SK-N-MC (cell line): ENCODE measurements around the gene F2.

Source experiments
- DNase-seq: peaks from one replicate; pipeline ENCODE4 v3.0.0-alpha.2; 2011; ENCODE audit warnings: low read depth, low spot score
- H3K27ac ChIP-seq: fragments of 200-600 bp; sonication (generic); 2 replicates; pipeline ENCODE4 v1.5.1; 2016; ENCODE audit warnings: mixed run types
- H3K36me3 ChIP-seq: fragments of 200-600 bp; sonication (generic); 2 replicates; pipeline ENCODE4 v1.6.1; 2017; ENCODE audit warnings: antibody characterized with exemption, low read length, mixed read lengths; ENCODE audit not compliant: insufficient read depth
- H3K4me3 ChIP-seq: fragments of 200-600 bp; sonication (generic); 2 replicates; pipeline ENCODE4 v1.5.1; 2016
- H3K9ac ChIP-seq: fragments of 200-600 bp; sonication (generic); 2 replicates; pipeline ENCODE4 v1.8.0; 2017; ENCODE audit warnings: mixed run types, mixed read lengths; ENCODE audit not compliant: insufficient read length
- H3K9me3 ChIP-seq: fragments of 200-600 bp; sonication (generic); 2 replicates; pipeline ENCODE4 v1.6.1; 2017; ENCODE audit warnings: low read depth, mild to moderate bottlenecking, antibody characterized with exemption, low read length, moderate library complexity, mixed read lengths
- EZH2 ChIP-seq: fragments of 200-600 bp; sonication (generic); IDR thresholded peaks from one replicate; pipeline ENCODE4 v1.6.1; 2017; ENCODE audit warnings: antibody characterized with exemption
- FOXP2 ChIP-seq: optimal IDR thresholded peaks from 2 replicates; pipeline ENCODE3; 2011; ENCODE audit warnings: mild to moderate bottlenecking, moderate library complexity; ENCODE audit not compliant: insufficient read depth; ENCODE audit errors: extremely low read length, control extremely low read depth
- POLR2AphosphoS5 ChIP-seq: IDR thresholded peaks from 2 replicates; pipeline ENCODE4 v1.6.1; 2012; ENCODE audit warnings: mild to moderate bottlenecking, low read depth, low read length, borderline replicate concordance

Gene F2

DNA sequence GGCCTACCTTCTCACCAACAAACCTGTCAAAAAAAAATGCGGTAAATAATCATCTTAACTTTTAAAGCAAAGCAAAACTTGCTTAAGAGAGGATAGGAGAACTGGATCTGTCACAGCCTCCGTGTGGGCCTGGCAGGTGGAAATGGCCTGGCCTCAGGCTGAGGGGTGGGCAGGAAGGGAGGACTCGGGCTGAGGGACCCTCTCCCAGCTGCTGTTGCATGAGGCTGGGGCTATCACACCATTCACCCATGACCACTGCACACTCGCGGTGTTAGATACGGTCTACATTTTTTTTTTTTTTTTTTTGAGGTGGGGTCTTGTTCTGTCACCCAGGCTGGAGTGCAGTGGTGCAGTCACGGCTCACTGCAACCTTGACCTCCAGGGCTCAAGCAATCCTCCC, 43.1 kb upstream of the F2 start:
- Histone ChIP-seq H3K27ac (peak overlapping the region; percentile 94), H3K9ac (no peak overlapping the region), H3K4me3 (no peak overlapping the region), H3K36me3 (peaks cover 27% of the 10 kb centered on the region), H3K9me3 (no peaks in the 10 kb centered on the region)
- no peak for DNase-seq
- no peak for TF ChIP-seq EZH2
- TF ChIP-seq FOXP2: no peak
- TF ChIP-seq POLR2AphosphoS5: no peak; the same call in 1 of the 2 replicates

DNA sequence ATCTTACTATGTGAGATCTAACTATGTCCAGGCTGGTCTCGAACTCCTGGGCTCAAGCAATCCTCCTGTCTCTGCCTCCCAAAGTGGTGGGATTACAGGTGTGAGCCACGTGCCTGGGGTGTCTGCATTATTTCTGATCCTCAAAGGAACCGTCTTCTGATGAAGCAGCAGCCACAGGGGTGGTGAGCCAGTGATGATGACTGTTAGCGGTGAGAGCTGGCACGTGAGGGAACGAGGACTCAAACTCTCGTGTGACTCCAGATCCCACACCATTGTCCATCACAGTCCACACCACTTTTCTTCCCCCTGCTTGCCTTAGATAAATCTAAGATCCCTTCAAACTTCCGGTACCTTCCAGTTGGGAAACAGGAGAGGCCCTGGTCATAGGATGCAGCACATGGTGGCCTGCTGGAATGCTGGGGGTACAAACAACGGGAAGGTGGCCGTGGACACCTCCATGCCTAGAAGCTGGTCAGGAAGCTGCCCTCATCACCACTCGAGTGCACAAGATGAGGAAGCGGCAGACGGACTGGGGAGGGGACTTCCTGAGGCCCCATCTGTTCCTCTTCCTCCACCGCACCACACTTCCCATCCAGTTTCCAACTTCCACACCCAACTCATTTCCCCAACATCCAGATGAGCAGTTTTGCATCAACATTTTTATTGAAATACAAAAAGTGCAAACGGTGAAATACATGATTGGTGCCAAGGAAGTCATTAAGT, 42.4 kb upstream of the F2 start:
- Histone ChIP-seq H3K27ac (no peak overlapping the region), H3K9ac (no peak overlapping the region), H3K4me3 (no peak overlapping the region), H3K9me3 (no peaks in the 10 kb centered on the region), H3K36me3 (peaks cover 25% of the 10 kb centered on the region)
- TF ChIP-seq POLR2AphosphoS5 (no peak), FOXP2 (no peak), EZH2 (no peak)
- DNase-seq: no peak

DNA sequence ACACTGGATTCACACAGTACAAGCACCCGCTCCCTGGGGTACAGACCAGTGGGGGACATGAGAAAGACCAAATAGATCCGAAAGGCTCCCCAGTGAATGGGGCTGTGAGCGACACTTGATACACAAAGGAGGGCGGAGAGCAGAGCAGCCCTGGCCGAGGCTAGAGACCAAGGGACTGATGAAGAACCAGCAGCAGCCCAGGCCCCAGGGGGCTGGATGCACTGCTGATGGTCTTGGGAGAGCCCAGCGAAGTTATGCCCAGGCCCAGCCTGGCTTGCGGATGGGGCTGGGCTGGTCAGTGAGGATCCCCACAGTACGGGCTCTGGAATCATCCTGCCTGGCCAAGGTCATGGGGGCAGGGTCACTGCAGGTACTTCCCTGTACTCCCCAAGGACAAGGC, 41.8 kb upstream of the F2 start:
- no peak for DNase-seq
- H3K4me3 ChIP-seq: no peak overlapping the region
- no peaks in the 10 kb centered on the region for H3K9me3 ChIP-seq
- H3K36me3 ChIP-seq: peaks cover 22% of the 10 kb centered on the region
- no peak overlapping the region for H3K27ac ChIP-seq
- no peak for TF ChIP-seq EZH2
- H3K9ac ChIP-seq: no peak overlapping the region

DNA sequence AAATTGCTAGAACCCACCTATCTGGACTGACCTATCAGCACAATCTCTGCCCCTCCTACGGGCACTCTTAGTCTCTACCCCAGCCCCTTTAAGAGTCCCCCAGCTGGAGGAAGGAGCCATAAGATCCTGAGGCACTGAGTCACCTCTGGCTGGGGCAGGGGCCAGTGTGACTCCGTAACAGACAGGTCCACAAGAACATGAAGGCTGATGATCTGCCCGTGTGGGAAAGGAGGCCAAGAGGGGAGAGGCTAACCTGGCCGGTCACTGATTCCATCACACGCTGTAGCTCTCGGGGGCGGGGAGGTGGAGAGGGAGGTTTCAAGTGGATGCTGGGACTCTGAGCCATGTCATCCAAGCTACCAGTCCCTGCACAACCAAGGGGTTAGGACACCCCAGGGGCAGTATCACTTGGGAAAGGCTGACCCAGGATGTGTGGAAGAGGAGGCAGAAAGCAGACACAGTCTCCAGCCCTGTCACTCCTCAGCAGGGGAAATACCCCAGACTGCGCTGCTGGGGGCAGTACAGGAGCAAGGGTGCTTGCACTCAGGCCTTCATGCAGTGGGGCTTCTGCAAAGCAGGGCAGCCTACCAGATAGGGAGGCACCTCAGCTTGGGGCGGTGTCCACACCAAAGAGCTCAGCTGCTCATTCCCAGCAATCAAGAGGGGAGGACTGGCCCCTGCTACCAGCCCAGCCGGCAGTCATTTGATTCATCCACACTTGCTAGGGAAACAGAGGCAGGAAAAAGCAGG, 40.8 kb upstream of the F2 start:
- Histone ChIP-seq H3K4me3 (no peak overlapping the region), H3K36me3 (peaks cover 12% of the 10 kb centered on the region), H3K9me3 (no peaks in the 10 kb centered on the region), H3K9ac (no peak overlapping the region), H3K27ac (no peak overlapping the region)
- no peak for DNase-seq
- TF ChIP-seq EZH2: no peak
- TF ChIP-seq POLR2AphosphoS5: no peak
- TF ChIP-seq FOXP2: no peak

DNA sequence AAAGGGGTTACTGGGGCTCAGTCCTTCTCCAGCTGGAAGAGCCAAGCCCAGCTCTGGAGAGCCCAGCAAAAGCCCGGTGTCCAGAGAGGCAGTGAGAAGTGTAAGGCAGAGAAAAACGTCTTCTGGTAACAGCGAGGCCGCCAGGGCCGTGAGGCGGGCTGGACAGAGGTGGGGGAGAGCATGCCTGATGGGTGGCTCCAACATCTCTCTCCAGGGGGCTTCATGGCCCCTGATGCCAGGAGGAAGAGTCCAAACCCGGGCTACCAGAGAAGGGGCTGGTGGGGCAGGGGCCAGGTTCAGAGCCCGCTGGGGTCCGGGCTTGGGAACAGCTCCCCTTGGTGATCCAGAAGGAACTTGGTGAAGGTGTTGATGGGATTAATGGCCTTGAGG, 40.3 kb upstream of the F2 start:
- TF ChIP-seq POLR2AphosphoS5 (no peak), EZH2 (no peak), FOXP2 (no peak)

DNA sequence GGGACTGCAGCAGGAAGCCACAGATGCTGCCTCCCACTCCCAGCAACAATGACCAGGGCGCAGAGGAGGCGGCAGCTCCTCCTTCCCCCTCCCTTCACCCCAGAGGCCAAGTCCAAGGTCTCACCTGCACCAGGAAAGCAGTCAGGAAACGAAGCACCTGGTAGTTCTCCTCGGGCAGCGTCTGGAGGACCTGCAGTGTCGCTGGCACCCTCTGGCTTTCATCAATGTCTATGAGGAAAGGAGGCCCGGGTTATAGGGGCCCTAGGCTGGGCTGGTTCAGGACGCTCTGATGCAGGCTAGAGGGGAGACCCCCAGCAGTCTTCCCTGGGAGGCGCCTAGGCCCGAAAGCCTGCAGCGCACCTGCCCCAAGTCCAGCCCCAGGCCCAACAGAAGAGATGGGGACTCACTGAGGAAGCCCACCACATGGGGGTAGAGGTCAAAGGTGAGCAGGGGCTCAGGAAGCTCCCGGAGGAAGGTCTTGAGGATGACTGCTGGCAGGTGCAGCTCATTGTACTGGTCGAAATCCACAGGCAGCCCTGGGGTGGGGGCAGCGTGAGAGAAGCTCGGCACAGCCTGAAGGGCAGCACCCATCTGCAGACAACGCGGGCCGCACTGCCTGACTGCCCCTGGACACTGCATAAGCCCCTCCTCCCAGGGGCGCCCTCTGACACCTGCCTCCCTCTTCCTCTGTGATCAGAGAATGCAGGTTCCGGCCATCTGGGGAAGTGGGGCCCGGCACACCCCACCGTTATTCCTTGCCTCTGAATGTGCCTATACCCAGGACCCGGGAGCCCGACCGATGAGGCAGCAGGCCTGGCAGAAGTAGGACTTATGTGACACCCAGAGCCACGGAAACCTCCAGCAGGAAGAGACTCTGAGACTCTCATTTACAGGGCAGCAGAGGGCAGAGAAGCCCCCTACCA, 39.5 kb upstream of the F2 start:
- H3K9ac ChIP-seq: no peak overlapping the region
- H3K4me3 ChIP-seq: no peak overlapping the region
- peaks cover 6% of the 10 kb centered on the region; the same call in 1 of the 2 replicates for H3K36me3 ChIP-seq
- no peaks in the 10 kb centered on the region for H3K9me3 ChIP-seq
- H3K27ac ChIP-seq: no peak overlapping the region
- no peak for TF ChIP-seq EZH2
- TF ChIP-seq FOXP2: no peak
- TF ChIP-seq POLR2AphosphoS5: no peak
- DNase-seq: no peak

More for the DNA sequence above, 40.3 kb upstream of the F2 start:
- no peak for DNase-seq
- H3K27ac ChIP-seq: no peak overlapping the region
- no peak overlapping the region for H3K9ac ChIP-seq
- H3K9me3 ChIP-seq: no peaks in the 10 kb centered on the region
- H3K36me3 ChIP-seq: peaks cover 7% of the 10 kb centered on the region
- H3K4me3 ChIP-seq: no peak overlapping the region

DNA sequence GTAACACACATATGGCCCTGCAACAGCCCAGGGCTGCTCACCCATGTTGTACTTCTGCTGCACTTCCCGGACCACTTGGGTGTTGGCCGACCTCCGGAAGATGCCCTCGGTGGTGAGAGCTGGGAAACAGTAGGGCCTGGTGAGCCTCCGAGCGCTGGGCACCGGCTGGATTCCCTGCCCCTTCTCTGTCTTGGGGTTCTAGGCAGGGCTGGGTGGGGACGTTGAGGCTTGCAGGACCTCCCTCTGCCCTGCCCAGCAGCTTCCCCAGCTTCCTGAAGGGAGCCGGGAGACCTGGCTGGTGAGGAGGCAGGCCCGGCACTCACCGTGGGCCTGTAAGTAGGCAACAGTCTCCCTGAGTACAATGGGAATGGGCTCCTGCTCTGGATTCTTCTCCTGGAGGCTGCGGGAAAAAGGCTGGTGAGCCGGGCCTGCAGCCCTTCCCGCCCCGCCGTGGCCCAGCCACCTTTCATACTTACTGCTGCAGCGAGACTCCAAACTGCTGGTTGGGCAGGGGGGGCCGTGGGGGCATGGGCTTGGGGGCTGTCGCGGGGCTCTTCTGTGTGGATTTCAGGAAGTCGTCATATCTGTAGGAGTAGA, 38.8 kb upstream of the F2 start:
- Histone ChIP-seq H3K9ac (no peak overlapping the region), H3K4me3 (no peak overlapping the region), H3K9me3 (no peaks in the 10 kb centered on the region), H3K36me3 (peaks cover 6% of the 10 kb centered on the region; the same call in 1 of the 2 replicates), H3K27ac (no peak overlapping the region)
- no peak for DNase-seq
- no peak for TF ChIP-seq FOXP2
- TF ChIP-seq EZH2: no peak
- no peak for TF ChIP-seq POLR2AphosphoS5

DNA sequence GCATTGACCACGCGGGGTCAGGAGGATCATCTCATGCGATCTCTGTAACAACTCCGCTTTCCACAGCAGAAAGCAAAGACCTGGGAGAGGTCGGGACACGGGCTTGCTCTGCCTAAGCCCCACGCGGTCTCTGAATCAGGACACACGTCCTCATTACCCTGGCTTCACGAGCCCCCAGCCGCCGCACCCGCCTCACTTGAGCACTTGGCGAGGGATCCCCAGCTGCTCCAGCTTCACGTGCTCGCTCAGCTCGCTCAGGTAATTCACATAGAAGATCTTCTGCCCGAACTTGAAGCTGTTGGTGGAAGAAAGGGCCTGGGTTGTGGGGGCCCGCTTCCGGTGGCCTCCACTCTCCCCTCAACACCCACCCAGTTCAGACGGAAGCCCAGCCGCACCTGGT, 38.2 kb upstream of the F2 start:
- Histone ChIP-seq H3K4me3 (no peak overlapping the region), H3K27ac (no peak overlapping the region), H3K36me3 (peaks cover 6% of the 10 kb centered on the region; the same call in 1 of the 2 replicates), H3K9ac (no peak overlapping the region), H3K9me3 (no peaks in the 10 kb centered on the region)
- TF ChIP-seq FOXP2: no peak
- TF ChIP-seq EZH2: no peak
- no peak for TF ChIP-seq POLR2AphosphoS5
- DNase-seq: no peak
